SK-N-SH (cell line): ENCODE results near the gene MTA3. TPM values are rescaled to one million over a fixed set of nuclear protein-coding genes. Genes with fewer than 3 reads are reported as not detected.

Experiments
- CTCF ChIA-PET: fragments of 300-600, 350-600 bp; formaldehyde crosslinking; extraction: SDS; loops from one replicate; lab custom pipeline; 2021; lab: Yijun Ruan, JAX
- POLR2A ChIA-PET: fragments of 350-600 bp; sonication (Branson Sonifier 250); formaldehyde crosslinking; extraction: SDS; loops from one replicate; lab custom pipeline; 2020; ENCODE audit warnings: antibody characterized with exemption, inconsistent platforms; lab: Yijun Ruan, JAX
- DNase-seq: peaks from one replicate; pipeline ENCODE4 v3.0.0; 2012
- H2AFZ ChIP-seq: fragments of 200-600 bp; sonication (generic); 2 replicates; pipeline ENCODE4 v1.8.1; 2016; ENCODE audit warnings: antibody characterized with exemption, mild to moderate bottlenecking, low read depth
- H3F3A ChIP-seq: fragments of 200-600 bp; sonication (generic); replicated peaks from 2 replicates; pipeline ENCODE3; 2016; ENCODE audit warnings: antibody characterized with exemption, mild to moderate bottlenecking; ENCODE audit not compliant: insufficient read depth
- H3K27ac ChIP-seq, 2 experiments: fragments of 200-500 bp in 1 of 2; fragments of 200-600 bp in 1 of 2; sonication (Bioruptor generic) in 1 of 2; sonication (generic), shearing (Covaris generic) in 1 of 2; 2 replicates each; pipeline versions ENCODE4 v1.5.1 to v1.6.1; 2014 to 2016; ENCODE audit warnings: low read depth in 2 of 2, inconsistent platforms in 1 of 2, low read length in 1 of 2, mild to moderate bottlenecking in 1 of 2, mixed read lengths in 1 of 2
- H3K27me3 ChIP-seq: fragments of 200-600 bp; sonication (generic), shearing (Covaris generic); 2 replicates; pipeline ENCODE4 v1.6.1; 2016; ENCODE audit warnings: mixed run types; ENCODE audit not compliant: insufficient read depth
- H3K36me3 ChIP-seq, 2 experiments: fragments of 200-500 bp in 1 of 2; fragments of 200-600 bp in 1 of 2; sonication (Bioruptor generic) in 1 of 2; sonication (generic) in 1 of 2; replicated peaks in 1 of 2; 2 replicates each; pipeline versions ENCODE3 to v1.5.1; 2014 to 2016; ENCODE audit warnings: low read length in 1 of 2, mild to moderate bottlenecking in 1 of 2; ENCODE audit not compliant: insufficient read depth in 2 of 2, control insufficient read depth in 1 of 2
- H3K4me1 ChIP-seq, 2 experiments: fragments of 200-500 bp in 1 of 2; fragments of 200-600 bp in 1 of 2; sonication (Bioruptor generic) in 1 of 2; sonication (generic), shearing (Covaris generic) in 1 of 2; 2 replicates each; pipeline versions ENCODE4 v1.5.1 to v1.6.1; 2014 to 2016; ENCODE audit warnings: low read depth in 1 of 2, low read length in 1 of 2, mixed run types in 1 of 2; ENCODE audit not compliant: insufficient read depth in 2 of 2, control insufficient read depth in 1 of 2
- H3K4me2 ChIP-seq: fragments of 200-600 bp; sonication (generic), shearing (Covaris generic); 2 replicates; pipeline ENCODE4 v1.6.1; 2017; ENCODE audit warnings: mixed run types
- H3K4me3 ChIP-seq, 2 experiments: fragments of 200-500 bp in 1 of 2; fragments of 200-600 bp in 1 of 2; sonication (Bioruptor generic) in 1 of 2; sonication (generic), shearing (Covaris generic) in 1 of 2; 2 replicates each; pipeline versions ENCODE4 v1.5.1 to v1.8.1; 2014 to 2016; ENCODE audit warnings: low read depth in 2 of 2, inconsistent platforms in 1 of 2, low read length in 1 of 2, mild to moderate bottlenecking in 1 of 2, mixed read lengths in 1 of 2, moderate library complexity in 1 of 2
- H3K79me2 ChIP-seq: fragments of 200-600 bp; sonication (generic); 2 replicates; pipeline ENCODE4 v1.8.1; 2017; ENCODE audit warnings: mild to moderate bottlenecking; ENCODE audit not compliant: insufficient read depth
- H3K9ac ChIP-seq: fragments of 200-600 bp; sonication (generic); 2 replicates; pipeline ENCODE4 v1.6.1; 2017; ENCODE audit warnings: mixed run types
- H3K9me2 ChIP-seq: fragments of 200-600 bp; sonication (generic); 2 replicates; pipeline ENCODE4 v1.6.1; 2017; ENCODE audit warnings: mixed run types
- H3K9me3 ChIP-seq: fragments of 200-600 bp; sonication (generic); 2 replicates; pipeline ENCODE4 v1.6.1; 2017; ENCODE audit warnings: mixed run types, mild to moderate bottlenecking, moderate library complexity
- H4K20me1 ChIP-seq: fragments of 200-600 bp; sonication (generic); 2 replicates; pipeline ENCODE4 v1.6.1; 2017; ENCODE audit warnings: mild to moderate bottlenecking, mixed run types; ENCODE audit not compliant: insufficient read depth
- EP300 ChIP-seq, 2 experiments: IDR thresholded peaks; 2 replicates each; pipeline versions ENCODE4 v1.4.0 to v1.6.1; 2012; ENCODE audit warnings: borderline replicate concordance in 1 of 2, low read depth in 1 of 2, low read length in 1 of 2
- EZH2phosphoT487 ChIP-seq: fragments of 200-600 bp; sonication (generic); IDR thresholded peaks from 2 replicates; pipeline ENCODE4 v1.6.1; 2017; ENCODE audit warnings: low read depth, mixed run types, mild to moderate bottlenecking, antibody characterized with exemption, moderate library complexity, borderline replicate concordance
- JUND ChIP-seq: IDR thresholded peaks from 2 replicates; pipeline ENCODE4 v1.4.0; 2012
- MEF2A ChIP-seq: IDR thresholded peaks from 2 replicates; pipeline ENCODE4 v1.4.0; 2012; ENCODE audit warnings: low read depth, borderline replicate concordance
- NFIC ChIP-seq: IDR thresholded peaks from 2 replicates; pipeline ENCODE4 v1.4.0; 2012; ENCODE audit warnings: borderline replicate concordance
- POLR2AphosphoS5 ChIP-seq: IDR thresholded peaks from 2 replicates; pipeline ENCODE4 v1.6.1; 2012; ENCODE audit warnings: low read depth, low read length
- RCOR1 ChIP-seq: fragments of 150-350 bp; IDR thresholded peaks from 2 replicates; pipeline ENCODE4 v1.6.1; 2017; ENCODE audit warnings: antibody characterized with exemption, low read length
- REST ChIP-seq: IDR thresholded peaks from 2 replicates; pipeline ENCODE4 v1.6.1; 2012; ENCODE audit warnings: mild to moderate bottlenecking, low read depth, low read length, moderate library complexity
- RFX5 ChIP-seq: IDR thresholded peaks from 2 replicates; pipeline ENCODE4 v1.6.1; 2012; ENCODE audit warnings: mild to moderate bottlenecking, improper control_type of control experiment, low read length
- SIN3A ChIP-seq: IDR thresholded peaks from 2 replicates; pipeline ENCODE4 v1.6.1; 2012; ENCODE audit warnings: low read depth, mild to moderate bottlenecking, low read length, moderate library complexity, borderline replicate concordance
- TCF12 ChIP-seq: IDR thresholded peaks from 2 replicates; pipeline ENCODE4 v1.4.0; 2012
- TEAD4 ChIP-seq: IDR thresholded peaks from 2 replicates; pipeline ENCODE4 v1.4.0; 2012; ENCODE audit warnings: mild to moderate bottlenecking, borderline replicate concordance; ENCODE audit not compliant: insufficient read depth
- ZBTB33 ChIP-seq: IDR thresholded peaks from 2 replicates; pipeline ENCODE4 v1.4.0; 2012; ENCODE audit warnings: low read depth, borderline replicate concordance
- WGBS: methylation state at CpG from one replicate; pipeline ENCODE4 v1.1.6; 2017; ENCODE audit warnings: low lambda C conversion rate; 5-methylcytosine and 5-hydroxymethylcytosine counted together
- polyA plus RNA-seq, 3 experiments: library from polyadenylated mRNA; depleted of rRNA; stranded (reverse); fragments of >200 nt; gene quantifications; 2 replicates each; pipeline ENCODE4 v1.2.3, GENCODE V29; 2012

MTA3 gene
- polyA plus RNA-seq, 1 of the 3 experiments (the other 2 are of a cell fraction): 30.8 TPM

GRCh38 chr2:42793334-42794270, 225.2 kb downstream of the MTA3 start:
- TF ChIP-seq REST (no peak), TEAD4 (no peak), POLR2AphosphoS5 (no peak), NFIC (no peak), EZH2phosphoT487 (no peak), MEF2A (no peak), SIN3A (no peak), RFX5 (no peak), RCOR1 (no peak), ZBTB33 (no peak), JUND (no peak), TCF12 (no peak), EP300 (IDR thresholded peaks at IDR 0.05; ENCODE audit: borderline replicate concordance in 1 of 2, low read depth in 1 of 2, low read length in 1 of 2) (no peak)
- Histone ChIP-seq H3K27ac (no peak overlapping the region), H3K79me2 (no peaks in the 10 kb centered on the region), H4K20me1 (no peaks in the 10 kb centered on the region), H3K9me3 (no peaks in the 10 kb centered on the region), H3K4me2 (no peak overlapping the region), H3K36me3 (no peaks in the 10 kb centered on the region), H3F3A (no peaks in the 10 kb centered on the region), H3K9ac (no peak overlapping the region), H3K4me1 (peaks cover 0 to 4% of the 10 kb centered on the region in 2 experiments; a peak in 1 of 4 replicates), H3K9me2 (no peaks in the 10 kb centered on the region), H3K4me3 (no peak overlapping the region), H2AFZ (no peak overlapping the region), H3K27me3 (no peaks in the 10 kb centered on the region)
- WGBS: 89% methylated on average over 22 of the region's 22 CpGs
- ChIA-PET CTCF (interaction anchor here (0.9 to 1.1 kb wide), 2 partner anchors 16 to 130 kb away, joined by 3 to 4 read pairs; no protein-coding TSS in a partner anchor), POLR2A (no interaction called here)
- DNase-seq: peak; percentile 42
